HG02798 (cell line): Measurements from ENCODE around the gene BCL6.
A peak's percentile ranks its signal among the peaks of the same experiment; 100 is the strongest.

Experiments used
- ATAC-seq: cut with Tn5 transposase; IDR thresholded peaks from one replicate; pipeline ENCODE4 v1.9.1; 2021; ENCODE audit warnings: mild to moderate bottlenecking; ENCODE audit not compliant: unreplicated experiment, poor library complexity

BCL6 gene

DNA sequence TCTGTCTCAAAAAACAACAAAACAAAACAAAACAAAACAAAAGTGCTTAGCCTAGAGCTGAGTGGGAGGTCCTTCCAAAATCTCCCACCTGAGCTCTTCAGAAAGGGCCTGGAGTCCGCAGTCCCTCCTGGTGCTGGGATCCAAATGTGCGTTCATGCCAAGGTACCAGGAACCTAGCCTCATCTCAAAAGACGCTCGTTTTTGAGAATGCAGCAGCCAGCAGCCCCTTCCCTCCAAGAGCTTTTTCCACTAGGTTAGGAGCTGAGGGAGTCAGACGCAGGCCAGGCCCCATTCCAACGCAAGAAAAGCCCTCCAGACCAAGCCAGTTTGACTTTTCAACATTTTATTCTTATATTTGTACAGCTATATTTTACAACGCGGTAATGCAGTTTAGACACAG lies 24.2 kb downstream of the BCL6 start:
- ATAC-seq: no peak

DNA sequence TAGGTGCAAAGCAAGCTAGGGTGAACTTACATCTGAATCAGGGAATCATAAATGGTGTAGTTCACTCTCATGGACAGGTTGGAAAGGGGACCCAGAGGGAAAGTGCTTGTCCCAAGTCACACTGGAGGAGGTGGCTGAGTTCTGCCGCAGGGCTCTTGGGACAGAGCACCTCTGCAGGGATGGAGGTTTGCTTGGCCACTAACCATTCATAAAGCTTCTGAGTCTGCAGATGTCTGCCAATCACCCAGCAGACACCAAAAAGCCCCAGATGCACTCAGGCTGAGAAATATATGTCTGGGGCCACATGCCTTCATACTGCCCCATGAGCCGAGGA lies 25.0 kb downstream of the BCL6 start:
- ATAC-seq: no peak

DNA sequence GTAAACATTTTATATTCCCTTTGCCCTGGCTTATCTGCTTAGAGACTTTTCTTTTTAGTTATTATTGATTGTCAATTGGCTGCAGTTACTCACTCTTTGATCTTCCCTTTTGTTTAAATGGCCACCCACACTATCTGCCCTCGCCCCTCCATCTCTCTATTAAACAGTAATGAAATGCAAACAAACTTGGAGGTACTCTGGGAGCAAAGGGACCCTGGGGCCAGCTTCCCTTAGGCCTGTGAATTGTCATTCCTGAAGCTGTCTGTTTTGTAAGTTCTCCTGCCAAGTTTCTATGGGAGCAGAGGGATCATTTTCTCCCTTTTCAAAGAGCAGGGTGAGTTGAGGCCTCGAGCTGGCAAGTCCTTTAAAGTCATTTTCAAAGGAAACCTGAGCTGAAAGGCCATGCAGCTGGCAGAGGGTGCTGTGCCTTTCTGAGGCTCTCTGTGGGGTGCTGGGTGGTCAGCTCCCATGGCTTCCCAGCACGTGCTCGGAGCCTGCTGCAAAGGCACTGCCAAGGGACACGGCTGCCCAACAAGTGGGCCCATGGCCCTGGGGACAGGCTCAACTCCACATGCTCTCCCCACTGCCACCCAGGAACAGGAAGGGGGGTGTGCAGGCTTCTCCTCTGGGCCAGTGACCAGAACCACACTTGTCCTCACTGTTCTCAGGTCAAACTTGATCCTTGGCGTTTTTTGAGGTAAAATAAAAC lies 25.5 kb downstream of the BCL6 start:
- no peak for ATAC-seq

- ATAC-seq: no peak
Observed at GRCh38 chr3:187718802-187719201, 26.5 kb downstream of the BCL6 start.

DNA sequence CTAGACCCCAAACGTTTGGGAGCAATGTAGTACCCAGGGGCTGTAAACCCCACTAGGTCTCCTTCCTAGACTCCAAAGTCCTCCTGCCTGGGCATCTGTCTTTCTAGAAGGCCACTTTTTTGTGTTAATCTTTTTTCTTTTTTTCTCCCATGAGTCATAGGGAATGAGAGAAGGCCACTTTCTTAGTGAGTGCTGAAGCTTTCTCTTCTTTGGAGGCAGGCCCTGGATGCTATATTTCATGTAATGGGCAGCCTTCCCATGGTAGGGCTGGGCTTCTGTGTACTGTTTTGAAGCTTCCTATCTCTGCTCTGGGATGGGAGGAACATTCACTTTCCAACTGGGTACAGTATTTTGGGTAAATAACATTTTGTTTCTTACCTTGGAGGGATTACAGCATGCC lies 27.7 kb downstream of the BCL6 start:
- no peak for ATAC-seq

DNA sequence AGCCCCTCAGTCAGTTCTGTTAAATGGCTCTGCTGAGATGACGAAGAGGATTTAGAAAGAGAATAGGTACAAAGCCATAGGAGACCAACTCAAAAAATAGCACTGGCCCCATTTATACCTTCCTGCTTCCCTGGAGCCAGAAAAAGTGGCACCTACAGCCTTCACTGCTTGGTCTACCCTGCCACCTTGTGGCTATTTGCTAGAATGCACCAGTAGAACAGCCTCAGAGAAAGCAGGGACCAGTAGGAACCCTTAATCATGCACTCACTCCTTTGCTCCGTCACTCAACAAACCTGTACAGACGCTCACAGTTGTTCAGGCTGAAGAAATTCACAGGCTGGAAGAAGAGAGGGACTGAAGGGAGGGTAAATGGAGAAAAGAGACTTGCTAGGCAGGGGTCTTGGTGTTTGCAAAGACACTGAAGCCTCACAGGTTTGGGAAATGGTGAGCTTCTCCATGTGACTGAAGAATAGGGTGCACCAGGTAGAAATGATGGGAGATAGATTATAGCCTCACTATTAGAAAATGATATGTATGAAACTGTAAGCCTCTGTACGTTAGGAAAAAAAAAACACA lies 30.8 kb downstream of the BCL6 start:
- peak; percentile 91 for ATAC-seq

DNA sequence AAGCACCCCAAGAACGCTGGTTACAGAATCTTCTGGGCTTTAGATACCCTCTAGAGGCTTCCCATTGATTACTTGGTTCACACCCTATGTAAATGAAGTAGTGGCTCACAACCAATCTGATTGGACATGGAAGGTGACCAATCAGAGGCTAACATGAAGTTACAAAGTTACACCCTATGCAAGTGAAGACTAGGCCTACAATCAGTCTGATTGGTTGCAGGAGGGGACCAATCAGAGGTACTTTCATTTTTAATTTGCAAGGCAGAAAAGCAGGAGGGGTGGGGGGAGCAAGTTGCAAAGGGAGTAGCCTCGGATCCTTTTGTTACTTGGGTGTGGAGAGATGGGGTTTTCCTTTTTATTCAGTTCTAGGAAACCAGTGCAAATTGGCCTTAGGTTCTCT lies 31.8 kb downstream of the BCL6 start:
- no peak for ATAC-seq

- ATAC-seq: no peak
Observed at GRCh38 chr3:187709155-187709554, 36.1 kb downstream of the BCL6 start.

DNA sequence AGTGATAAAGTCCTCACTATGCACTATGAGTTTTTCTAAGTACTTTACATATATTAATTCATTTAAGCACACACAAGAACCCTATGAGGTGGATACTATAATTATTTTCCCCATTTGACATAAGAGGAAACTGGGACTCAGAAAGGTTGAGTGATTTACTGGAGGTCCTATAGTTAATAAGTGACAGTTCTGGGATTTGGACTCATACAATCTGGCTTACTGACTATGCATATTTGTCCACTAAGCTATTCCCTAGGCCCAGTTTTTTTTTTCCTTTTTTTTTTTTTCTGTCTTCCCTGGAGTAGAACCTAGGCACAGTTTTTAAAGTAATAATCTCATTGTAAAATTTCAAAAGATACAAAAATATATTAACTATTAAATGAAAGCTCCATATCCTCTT lies 36.6 kb downstream of the BCL6 start:
- no peak for ATAC-seq

DNA sequence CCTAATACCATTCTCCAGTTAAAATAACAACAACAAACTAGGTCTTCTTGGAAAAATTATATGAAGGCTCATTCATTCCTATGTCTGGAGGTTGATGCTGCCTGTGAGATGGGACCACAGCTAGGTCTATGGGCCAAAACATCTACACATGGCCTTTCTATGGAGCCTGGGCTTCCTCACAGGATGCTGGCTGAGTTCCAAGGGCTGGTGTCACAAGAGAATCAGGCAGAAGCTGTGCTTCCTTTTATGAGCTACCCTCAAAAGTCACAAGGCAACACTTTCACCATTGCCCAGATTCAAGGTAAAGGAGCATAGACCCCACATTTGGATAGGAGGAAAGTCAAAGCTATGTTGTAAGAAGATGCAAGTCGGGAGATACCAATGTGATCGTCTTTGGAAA lies 38.3 kb downstream of the BCL6 start:
- ATAC-seq: no peak

- no peak for ATAC-seq
Observed at GRCh38 chr3:187705164-187705563, 40.1 kb downstream of the BCL6 start.

DNA sequence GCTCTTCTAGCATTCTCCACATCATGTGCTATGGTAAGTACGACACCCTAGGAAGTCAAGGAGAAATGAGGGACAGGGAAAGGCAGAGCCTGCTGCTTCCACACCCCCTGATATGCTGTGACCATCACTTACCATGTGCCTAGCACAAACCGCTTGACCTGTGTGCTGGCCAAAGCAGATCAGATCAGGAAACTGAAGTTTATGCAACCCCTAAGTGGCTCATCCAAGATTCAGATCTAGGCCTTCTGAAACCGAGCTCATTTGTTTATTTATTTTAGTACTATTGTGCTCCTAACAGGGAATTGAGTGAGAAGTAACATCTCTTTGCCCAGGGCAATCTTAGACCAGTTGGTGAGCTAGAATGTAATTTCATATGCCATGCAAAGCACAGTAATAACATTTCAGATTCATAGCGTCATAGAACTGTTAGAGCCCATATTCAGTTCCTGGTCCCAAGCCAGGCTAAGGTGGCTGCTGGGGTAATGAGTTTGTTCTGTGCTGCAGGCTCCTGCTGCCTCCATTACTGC lies 42.7 kb downstream of the BCL6 start, which contains the start of gene RTP2:
Gene RTP2, minus strand, starts transcription at position 51 of the 527 bp plus-strand sequence. CDS start 429 bp downstream, outside the sequence.
- no peak for ATAC-seq

DNA sequence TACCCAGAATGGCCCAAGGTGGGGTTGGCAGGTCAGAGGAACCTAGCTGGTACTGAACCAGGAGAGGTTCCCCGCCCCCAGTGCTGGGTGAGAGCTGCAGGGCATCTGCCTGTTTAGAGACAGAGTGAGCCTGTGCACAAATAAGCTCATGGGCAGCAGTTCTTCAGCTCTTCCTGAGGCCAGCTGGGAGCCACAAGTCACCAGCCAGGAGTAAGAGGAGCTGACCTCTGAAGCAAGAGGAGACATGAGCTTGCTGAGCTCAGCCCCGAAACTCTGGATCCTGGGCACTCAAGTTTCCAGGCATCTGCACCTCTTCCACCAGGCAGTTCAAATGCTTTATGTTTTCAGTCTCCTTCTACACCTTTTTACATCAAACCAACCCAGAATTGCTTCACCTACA lies 45.0 kb downstream of the BCL6 start:
- ATAC-seq: no peak

DNA sequence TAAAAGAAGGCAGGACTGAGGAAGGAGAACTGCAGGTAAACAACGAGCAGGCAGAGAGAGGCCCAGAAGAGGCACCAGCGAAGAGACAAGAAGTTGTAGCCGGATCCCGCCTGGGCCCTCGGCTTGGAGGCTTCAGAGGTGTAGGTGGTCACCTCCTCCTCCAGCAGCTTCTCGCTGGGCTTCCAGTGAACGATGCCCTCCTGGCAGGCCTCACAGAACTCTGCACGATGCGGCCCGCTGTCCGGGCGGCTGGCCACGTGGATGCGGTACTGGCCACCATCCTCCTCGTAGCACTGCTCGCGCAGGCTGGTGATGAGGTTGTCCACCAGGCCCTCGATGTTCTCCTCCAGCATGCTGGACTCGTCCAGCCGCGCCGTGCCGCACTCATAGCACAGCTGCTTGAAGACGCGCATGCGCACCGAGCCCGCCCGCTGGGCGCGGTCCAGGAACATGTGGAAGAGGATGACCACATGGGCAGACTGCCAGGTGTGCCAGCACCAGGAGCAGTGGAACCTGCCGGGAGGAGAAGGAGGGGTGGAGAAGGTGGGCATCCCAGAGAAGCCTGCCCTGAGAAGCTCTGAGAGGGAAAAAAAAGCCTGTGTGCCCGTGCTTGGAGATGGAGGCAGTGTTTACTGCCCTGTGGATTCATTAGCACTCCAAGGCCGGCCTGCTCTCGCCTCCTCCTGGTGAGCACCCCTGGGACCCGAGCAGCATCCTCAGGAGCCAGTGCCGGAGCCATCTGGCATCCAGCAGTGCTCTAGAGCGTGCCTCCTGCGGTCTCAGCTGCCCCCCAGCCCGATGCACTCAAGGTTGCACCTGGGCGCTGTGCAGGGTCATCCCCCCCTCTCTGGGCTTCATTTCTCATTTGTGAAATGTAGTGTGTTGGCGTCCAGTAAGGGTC lies 46.5 kb downstream of the BCL6 start:
- ATAC-seq: no peak

GRCh38 chr3:187696021-187696420 lies 49.2 kb downstream of the BCL6 start:
- no peak for ATAC-seq

DNA sequence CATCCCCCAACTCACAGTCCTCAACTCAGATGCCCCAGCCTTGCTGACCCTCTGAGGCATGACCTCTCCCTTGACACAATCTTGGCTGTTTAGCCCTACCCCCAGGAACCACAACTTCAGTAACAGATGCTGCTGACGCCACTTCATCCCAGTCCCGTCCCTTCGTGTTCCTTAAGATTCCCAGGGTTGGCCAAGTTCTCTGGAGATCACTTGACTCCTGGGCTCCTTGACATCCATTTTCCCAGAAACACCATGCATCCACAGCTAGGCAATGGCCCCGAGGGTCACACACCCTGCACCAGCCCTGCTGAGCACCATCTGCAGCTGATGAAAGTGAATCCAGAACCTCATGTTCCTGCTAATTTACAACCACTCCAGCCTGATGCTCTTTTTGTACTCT lies 49.8 kb downstream of the BCL6 start:
- ATAC-seq: no peak

GRCh38 chr3:187694801-187695200 lies 50.5 kb downstream of the BCL6 start:
- no peak for ATAC-seq

DNA sequence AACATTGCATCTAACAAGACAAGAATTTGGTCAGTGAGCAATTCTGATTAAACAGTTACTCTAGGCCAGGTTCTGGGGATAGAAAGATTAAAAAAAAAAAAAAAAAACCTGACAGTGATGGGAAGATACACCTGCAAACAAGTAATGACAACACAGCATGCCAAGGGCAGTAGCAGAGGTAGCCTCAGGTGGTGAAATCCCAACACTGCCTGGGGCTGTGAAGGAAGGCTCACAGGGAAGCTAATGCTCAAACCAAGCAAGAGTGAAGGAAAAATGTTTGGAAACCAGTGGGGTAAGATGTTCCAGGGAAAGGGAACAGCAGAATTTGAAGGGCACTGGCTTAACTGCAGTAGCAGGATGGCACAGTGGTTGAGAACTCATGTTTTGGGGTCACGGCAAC lies 51.8 kb downstream of the BCL6 start:
- ATAC-seq: no peak

GRCh38 chr3:187689984-187690383 lies 55.3 kb downstream of the BCL6 start:
- ATAC-seq: no peak

DNA sequence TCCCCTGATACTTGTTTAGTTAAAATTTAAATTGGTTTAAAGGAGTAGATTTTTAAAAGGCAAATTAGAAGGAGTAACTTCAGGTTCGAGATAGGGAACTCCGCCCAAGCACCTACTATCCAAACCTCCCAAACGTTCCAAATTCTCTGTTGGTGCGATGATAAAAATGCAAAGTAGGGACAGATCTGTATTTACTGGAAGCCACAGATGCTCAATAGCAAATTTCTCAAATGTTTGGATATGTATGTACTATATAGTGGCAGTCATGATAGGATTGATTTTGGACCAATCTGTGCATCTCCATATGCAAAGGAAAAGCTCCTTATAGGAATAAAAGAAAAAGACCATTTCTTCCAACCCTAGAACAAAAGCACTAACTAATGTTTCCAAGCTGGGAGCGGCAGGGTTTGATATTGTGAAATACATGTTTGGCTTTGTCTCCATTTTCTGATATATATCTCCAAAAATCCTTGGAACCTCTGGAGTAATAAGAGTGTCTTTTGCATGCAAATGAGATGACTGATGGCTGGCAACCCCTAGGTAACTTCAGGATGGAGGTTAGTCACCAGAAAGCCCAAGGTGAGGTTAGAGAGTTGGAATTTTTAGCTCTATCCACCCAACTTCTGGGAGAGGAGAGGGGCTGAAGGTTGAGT lies 58.5 kb downstream of the BCL6 start:
- no peak for ATAC-seq

GRCh38 chr3:187685948-187686347 lies 59.3 kb downstream of the BCL6 start:
- no peak for ATAC-seq
